GM18519 (cell line): ENCODE results near the gene RPAP2.
"Not testable (repeated sequence)": the region's sequence is repeated elsewhere in the genome, so short reads cannot be mapped to it uniquely, and the experiment has no call there.

Source experiments
- ATAC-seq: cut with Tn5 transposase; IDR thresholded peaks from one replicate; pipeline ENCODE4 v1.9.1; 2021; ENCODE audit warnings: mild to moderate bottlenecking, moderate library complexity; ENCODE audit not compliant: unreplicated experiment, low FRiP score

The RPAP2 gene

GRCh38 chr1:92323473-92324453 is 24.9 kb downstream of the RPAP2 start:
- no peak for ATAC-seq

- no peak for ATAC-seq
These were observed 25.9 kb downstream of the RPAP2 start for GRCh38 chr1:92324784-92325183.

- ATAC-seq = no peak
These were observed 27.8 kb downstream of the RPAP2 start for GRCh38 chr1:92326681-92327080.

GRCh38 chr1:92327794-92328193 is 28.9 kb downstream of the RPAP2 start:
- ATAC-seq = no peak

GRCh38 chr1:92329347-92330129 is 30.7 kb downstream of the RPAP2 start:
- no peak for ATAC-seq

GRCh38 chr1:92333668-92334067 is 34.8 kb downstream of the RPAP2 start:
- ATAC-seq = no peak

GRCh38 chr1:92340154-92340553 is 41.3 kb downstream of the RPAP2 start:
- ATAC-seq = no peak

- ATAC-seq = no peak
These were observed 43.5 kb downstream of the RPAP2 start for GRCh38 chr1:92342401-92342800.

- ATAC-seq = no peak
These were observed 44.2 kb downstream of the RPAP2 start for GRCh38 chr1:92343061-92343460.

GRCh38 chr1:92346866-92347640 is 48.2 kb downstream of the RPAP2 start:
- ATAC-seq = no peak

- ATAC-seq = no peak
These were observed 54.0 kb downstream of the RPAP2 start for GRCh38 chr1:92352856-92353255.

- ATAC-seq = no peak
These were observed 55.4 kb downstream of the RPAP2 start for GRCh38 chr1:92354259-92354658.

GRCh38 chr1:92356956-92357355 is 58.1 kb downstream of the RPAP2 start:
- no peak for ATAC-seq

GRCh38 chr1:92359382-92359781 is 60.5 kb downstream of the RPAP2 start:
- ATAC-seq = not testable (repeated sequence)

- no peak for ATAC-seq
These were observed 61.1 kb downstream of the RPAP2 start for GRCh38 chr1:92359986-92360385.

GRCh38 chr1:92362970-92363369 is 64.1 kb downstream of the RPAP2 start:
- no peak for ATAC-seq

GRCh38 chr1:92363401-92363800 is 64.5 kb downstream of the RPAP2 start:
- ATAC-seq = no peak

- ATAC-seq = no peak
These were observed 66.7 kb downstream of the RPAP2 start for GRCh38 chr1:92365378-92366039.

GRCh38 chr1:92366040-92366395 is 67.2 kb downstream of the RPAP2 start:
- no peak for ATAC-seq

- no peak for ATAC-seq
These were observed 68.6 kb downstream of the RPAP2 start for GRCh38 chr1:92367496-92367895.
